Coronary artery (tissue), 2 donors: ENCODE results near the gene TTLL8.

Source experiments
- DNase-seq: peaks from one replicate; pipeline ENCODE4 v3.0.0-alpha.2; 2017; ENCODE audit warnings: low spot score
- H3K27ac ChIP-seq, 2 donors: fragments of 200-600 bp; sonication (generic); one replicate each; pipeline ENCODE4 v1.5.1; 2016 to 2019
- H3K4me3 ChIP-seq: fragments of 200-600 bp; sonication (generic); 2 replicates; pipeline ENCODE4 v1.5.1; 2016; ENCODE audit warnings: mild to moderate bottlenecking, moderate library complexity
- CTCF ChIP-seq: fragments of 200-600 bp; sonication (generic); IDR thresholded peaks from one replicate; pipeline ENCODE4 v1.5.1; 2019; ENCODE audit warnings: antibody characterized with exemption

Gene TTLL8

GRCh38 chr22:49998718-49999062, 59.4 kb downstream of the TTLL8 start:
- no peak overlapping the region for H3K4me3 ChIP-seq
- no peak for TF ChIP-seq CTCF
- DNase-seq: no peak

GRCh38 chr22:49997932-49998717, 60.0 kb downstream of the TTLL8 start:
- TF ChIP-seq CTCF: no peak
- DNase-seq: no peak
- no peak overlapping the region for H3K4me3 ChIP-seq

More at GRCh38 chr22:49998718-49999062, 59.4 kb downstream of the TTLL8 start:
- no peak overlapping the region for H3K27ac ChIP-seq

GRCh38 chr22:49997251-49997599, 60.9 kb downstream of the TTLL8 start:
- no peak overlapping the region for H3K4me3 ChIP-seq
- no peak overlapping the region for H3K27ac ChIP-seq
- no peak for DNase-seq
- TF ChIP-seq CTCF: no peak

More at GRCh38 chr22:49997932-49998717, 60.0 kb downstream of the TTLL8 start:
- H3K27ac ChIP-seq: no peak overlapping the region

- DNase-seq: no peak
- no peak overlapping the region for H3K27ac ChIP-seq
- H3K4me3 ChIP-seq: no peak overlapping the region
- TF ChIP-seq CTCF: no peak
Measured at GRCh38 chr22:49996518-49997250, 61.4 kb downstream of the TTLL8 start.

- Histone ChIP-seq H3K27ac (no peak overlapping the region), H3K4me3 (no peak overlapping the region)
- DNase-seq: no peak
- no peak for TF ChIP-seq CTCF
Measured at GRCh38 chr22:49996119-49996517, 62.0 kb downstream of the TTLL8 start.

- Histone ChIP-seq H3K4me3 (no peak overlapping the region), H3K27ac (no peak overlapping the region)
- no peak for DNase-seq
- TF ChIP-seq CTCF: no peak
Measured at GRCh38 chr22:49995361-49996118, 62.6 kb downstream of the TTLL8 start.
